Stimulated activated CD4-positive, alpha-beta T cell treated with anti-CD3 and anti-CD28 coated beads, Interleukin-1b, Interleukin-23, amount 100 ng/mL, for 24 hours (primary cell): ENCODE data around the gene NKAIN2.
"Not testable (repeated sequence)": the region's sequence is repeated elsewhere in the genome, so short reads cannot be mapped to it uniquely, and the experiment has no call there.

ENCODE experiments used
- DNase-seq, 4 experiments: peaks; one replicate each; pipeline ENCODE4 v3.0.0-alpha.2; 2020; ENCODE audit warnings: low read depth in 4 of 4, low spot score in 1 of 4

The NKAIN2 gene

GRCh38 chr6:124298730-124299129 is 495.1 kb downstream of the NKAIN2 start:
- DNase-seq = no peak

GRCh38 chr6:124300907-124301306 is 497.2 kb downstream of the NKAIN2 start:
- not testable (repeated sequence) for DNase-seq

- no peak for DNase-seq
These were observed 500.3 kb downstream of the NKAIN2 start for GRCh38 chr6:124303971-124304370.

DNA sequence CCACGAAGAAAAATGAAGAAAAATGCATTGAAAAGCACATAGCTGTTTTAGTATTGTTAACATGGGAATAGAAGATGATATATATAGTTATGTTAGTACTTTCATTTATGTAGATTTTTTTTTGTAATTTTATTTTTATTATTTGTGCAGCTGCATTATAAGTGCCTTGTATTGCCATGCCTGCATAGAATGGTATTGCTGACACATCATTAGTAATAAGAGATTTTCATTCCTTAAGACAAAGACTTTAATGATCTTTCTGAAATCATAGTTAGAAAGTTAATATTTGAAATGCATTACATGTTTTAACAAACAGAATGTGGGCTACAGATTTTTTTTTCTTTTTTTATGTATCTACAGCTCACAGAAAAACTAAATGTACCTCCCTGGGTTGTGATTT is 506.5 kb downstream of the NKAIN2 start:
- no peak for DNase-seq

- DNase-seq = no peak
These were observed 515.7 kb downstream of the NKAIN2 start for GRCh38 chr6:124319410-124319809.

DNA sequence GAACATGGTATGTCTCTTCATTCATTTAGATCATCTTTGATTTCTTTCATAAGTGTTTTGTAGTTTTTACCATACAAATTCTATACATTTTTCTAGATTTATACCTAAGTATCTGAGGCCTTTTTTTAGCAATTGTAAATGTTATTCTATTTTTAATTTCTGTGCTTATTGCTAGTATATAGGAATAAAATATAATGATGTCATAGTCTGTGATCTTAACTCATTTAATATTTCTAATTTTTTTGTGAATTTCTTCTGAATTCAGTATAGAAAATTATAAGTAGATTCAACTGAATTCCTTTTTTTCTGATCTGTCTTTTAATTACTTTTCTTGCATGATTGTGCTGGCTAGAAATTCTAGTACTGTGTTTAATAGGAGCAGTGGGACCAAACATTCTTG is 520.6 kb downstream of the NKAIN2 start:
- no peak for DNase-seq

GRCh38 chr6:124330197-124330596 is 526.5 kb downstream of the NKAIN2 start:
- DNase-seq = no peak

GRCh38 chr6:124334359-124334758 is 530.7 kb downstream of the NKAIN2 start:
- no peak for DNase-seq

DNA sequence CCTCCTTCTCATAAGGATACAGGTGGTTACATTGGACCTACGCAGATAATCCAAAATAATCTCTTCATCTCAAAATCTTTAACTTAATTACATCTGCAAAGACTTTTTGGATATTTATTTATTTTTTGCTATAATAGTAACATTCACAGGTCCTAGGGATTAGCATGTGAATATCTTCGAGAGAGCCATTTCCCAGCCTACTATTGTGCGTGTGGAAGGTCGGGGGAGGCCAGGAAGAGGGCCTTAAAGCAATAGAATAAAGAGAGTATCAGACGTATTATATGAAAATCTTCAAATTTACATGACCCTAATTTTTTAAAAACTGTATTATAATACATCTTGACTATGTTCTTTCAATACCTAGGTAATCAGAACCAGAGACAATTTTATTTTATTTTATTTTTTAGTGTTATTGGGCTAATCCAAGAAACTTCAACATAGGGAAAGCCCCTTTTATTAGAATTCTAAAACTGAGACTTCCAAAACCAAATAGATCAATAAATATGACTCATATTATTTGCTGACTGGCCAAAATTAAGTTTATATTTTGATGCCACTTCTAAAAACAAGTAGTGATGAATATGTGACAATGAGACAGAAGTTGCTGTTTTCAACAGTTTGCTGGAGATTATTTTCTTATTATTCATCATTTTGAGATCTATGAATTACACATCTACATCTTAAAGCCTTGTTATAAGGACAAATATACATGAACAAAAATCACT is 536.1 kb downstream of the NKAIN2 start:
- DNase-seq = no peak

- not testable (repeated sequence) for DNase-seq
These were observed 544.7 kb downstream of the NKAIN2 start for GRCh38 chr6:124348339-124348738.

DNA sequence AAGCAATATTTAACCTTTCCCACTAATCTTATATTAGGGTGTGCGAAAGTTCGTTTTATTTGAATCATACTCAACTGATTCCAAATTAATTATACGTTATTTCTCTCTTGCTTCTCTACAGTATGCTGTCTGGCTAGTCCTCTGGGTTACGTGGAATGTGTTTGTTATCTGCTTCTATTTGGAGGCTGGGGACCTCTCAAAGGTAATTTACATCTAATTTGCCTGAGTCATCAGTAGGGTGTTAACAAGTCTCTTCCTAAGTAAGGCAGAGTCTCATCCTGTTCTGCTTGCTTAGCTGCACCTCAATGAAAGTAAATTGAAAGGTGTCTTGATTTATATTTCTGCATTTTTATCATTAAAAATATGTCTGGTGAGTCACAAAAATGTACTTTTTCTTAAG is 551.5 kb downstream of the NKAIN2 start:
- no peak for DNase-seq

- no peak for DNase-seq
These were observed 552.7 kb downstream of the NKAIN2 start for GRCh38 chr6:124356276-124356810.

DNA sequence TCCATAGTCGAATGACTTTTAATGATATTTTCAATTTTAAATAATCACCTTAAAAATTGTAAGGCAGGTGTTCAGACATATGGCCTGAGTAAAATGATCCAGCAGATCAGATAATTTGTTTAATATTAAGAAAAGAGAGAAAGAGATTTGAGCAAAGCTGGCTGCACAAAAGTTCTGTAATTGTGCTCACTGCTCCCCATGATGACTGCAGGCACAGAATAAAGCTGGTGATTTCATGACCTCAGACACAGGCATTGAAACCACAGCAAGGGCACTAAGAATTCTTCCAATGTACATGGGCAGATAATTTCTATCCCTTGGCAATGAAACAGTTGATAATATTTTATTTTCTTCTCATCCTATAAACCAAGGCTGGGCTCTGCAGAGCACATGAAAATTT is 553.1 kb downstream of the NKAIN2 start:
- DNase-seq = no peak

GRCh38 chr6:124368131-124368530 is 564.5 kb downstream of the NKAIN2 start:
- no peak for DNase-seq

GRCh38 chr6:124371974-124372475 is 568.4 kb downstream of the NKAIN2 start:
- no peak for DNase-seq

- no peak for DNase-seq
These were observed 569.7 kb downstream of the NKAIN2 start for GRCh38 chr6:124373386-124373785.

DNA sequence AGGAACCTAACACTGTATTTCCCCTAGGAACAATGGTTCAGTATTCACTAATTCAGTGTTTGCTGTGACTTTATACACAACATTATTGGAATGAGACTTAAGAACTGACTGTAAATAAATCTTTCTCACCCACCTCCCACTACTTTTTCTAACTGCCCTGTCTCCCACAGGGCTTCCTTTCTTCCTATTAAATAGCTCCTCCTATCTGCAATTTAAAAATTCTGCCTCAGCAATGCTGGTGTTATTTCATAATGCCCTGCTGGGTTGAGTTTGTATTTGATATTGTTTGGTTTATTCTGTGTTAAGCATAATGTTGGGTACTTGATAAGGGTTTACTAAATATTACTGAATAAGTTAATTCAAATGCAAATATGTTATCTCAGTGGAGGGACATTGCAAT is 585.5 kb downstream of the NKAIN2 start:
- DNase-seq = no peak

DNA sequence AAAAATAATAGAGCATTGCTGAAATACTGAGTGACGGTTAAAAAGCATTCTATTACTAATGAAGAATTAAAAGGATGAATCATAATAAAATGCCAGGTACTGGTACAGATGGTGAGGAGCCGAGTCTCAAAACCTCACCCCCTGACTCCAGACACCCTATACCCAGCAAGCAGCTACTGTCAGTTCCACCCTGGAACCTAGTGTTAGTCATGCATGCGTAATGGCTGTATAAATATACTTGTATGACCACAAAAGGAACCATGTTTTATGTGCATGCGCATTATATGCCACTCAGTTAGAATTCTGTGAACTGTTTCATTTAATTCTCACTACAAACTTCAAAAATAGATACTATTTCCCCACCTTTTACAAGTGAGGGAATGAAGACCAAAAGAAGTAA is 589.9 kb downstream of the NKAIN2 start:
- DNase-seq = no peak

DNA sequence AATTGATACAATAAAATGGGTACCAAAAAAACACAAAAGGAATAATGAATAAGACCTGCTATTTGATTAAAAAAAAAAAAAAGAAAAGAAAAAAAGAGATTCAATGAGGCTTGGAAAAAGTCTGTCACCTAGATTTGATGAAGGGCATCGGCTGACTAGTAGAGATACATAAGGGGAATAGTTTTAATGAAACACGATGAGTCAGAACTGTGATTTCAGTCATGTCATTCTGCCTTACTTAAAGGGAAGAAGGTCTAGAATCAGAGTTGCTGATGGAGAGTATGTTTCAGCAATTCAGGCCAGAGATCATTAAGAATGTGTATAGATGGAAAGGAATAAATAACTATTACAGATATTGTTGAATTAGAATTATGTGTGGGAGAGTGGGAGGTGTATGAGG is 592.7 kb downstream of the NKAIN2 start:
- DNase-seq = no peak

GRCh38 chr6:124400261-124400999 is 596.8 kb downstream of the NKAIN2 start:
- DNase-seq = no peak

DNA sequence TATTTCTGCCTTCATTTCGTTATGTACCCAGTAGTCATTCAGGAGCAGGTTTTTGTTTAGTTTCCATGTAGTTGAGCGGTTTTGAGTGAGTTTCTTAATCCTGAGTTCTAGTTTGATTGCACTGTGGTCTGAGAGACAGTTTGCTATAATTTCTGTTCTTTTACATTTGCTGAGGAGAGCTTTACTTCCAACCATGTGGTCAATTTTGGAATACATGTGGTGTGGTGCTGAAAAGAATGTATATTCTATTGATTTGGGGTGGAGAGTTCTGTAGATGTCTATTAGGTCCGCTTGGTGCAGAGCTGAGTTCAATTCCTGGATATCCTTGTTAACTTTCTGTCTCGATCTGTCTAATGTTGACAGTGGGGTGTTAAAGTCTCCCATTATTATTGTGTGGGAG is 606.8 kb downstream of the NKAIN2 start:
- not testable (repeated sequence) for DNase-seq

GRCh38 chr6:124412657-124413056 is 609.0 kb downstream of the NKAIN2 start:
- not testable (repeated sequence) for DNase-seq
